Epithelial cell of esophagus (primary cell): ENCODE results near the gene FOXJ2.
A peak's percentile ranks its signal among the peaks of the same experiment; 100 is the strongest.
"Not testable (repeated sequence)": the region's sequence is repeated elsewhere in the genome, so short reads cannot be mapped to it uniquely, and the experiment has no call there.

Experiments used
- DNase-seq: peaks from one replicate; pipeline ENCODE4 v3.0.0; 2010; ENCODE audit warnings: low read depth
- H3K4me3 ChIP-seq: 2 replicates; pipeline ENCODE4 v1.5.1; 2011; ENCODE audit warnings: mild to moderate bottlenecking, low read length, control low read depth
- TF ChIP-seq, protein P1 (sequence below): IDR thresholded peaks from 2 replicates; pipeline ENCODE4 v1.5.1; 2011; ENCODE audit warnings: low read depth, mild to moderate bottlenecking, low read length, control low read depth, inconsistent platforms; ENCODE audit not compliant: insufficient read depth; ENCODE audit errors: missing control alignments

Gene FOXJ2

DNA sequence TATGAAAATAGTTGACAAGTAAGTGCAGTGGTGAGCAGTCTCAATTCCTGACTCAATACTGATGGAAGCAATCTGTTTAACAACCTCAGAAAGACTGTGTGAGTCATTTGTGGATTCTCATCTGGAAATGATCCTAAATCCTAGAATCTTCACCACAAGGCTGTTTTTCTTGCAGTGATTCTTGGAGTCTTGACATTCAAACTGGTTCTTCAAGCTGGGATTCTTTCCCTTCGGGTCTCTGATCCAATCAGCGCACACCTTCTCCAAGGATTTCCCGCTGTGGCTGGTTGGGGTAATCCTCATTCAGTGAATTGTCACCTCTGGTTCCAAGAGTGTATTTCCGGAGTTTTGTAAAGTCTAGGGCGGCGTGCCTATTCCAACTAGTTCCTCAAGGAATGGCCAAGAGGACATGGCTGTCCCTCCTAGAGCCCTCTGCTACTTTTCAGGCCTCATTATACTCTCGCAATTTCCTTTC, 37.7 kb upstream of the FOXJ2 start:
- no peak overlapping the region for H3K4me3 ChIP-seq
- DNase-seq, result peak; percentile 78
- TF ChIP-seq, protein P1, sequence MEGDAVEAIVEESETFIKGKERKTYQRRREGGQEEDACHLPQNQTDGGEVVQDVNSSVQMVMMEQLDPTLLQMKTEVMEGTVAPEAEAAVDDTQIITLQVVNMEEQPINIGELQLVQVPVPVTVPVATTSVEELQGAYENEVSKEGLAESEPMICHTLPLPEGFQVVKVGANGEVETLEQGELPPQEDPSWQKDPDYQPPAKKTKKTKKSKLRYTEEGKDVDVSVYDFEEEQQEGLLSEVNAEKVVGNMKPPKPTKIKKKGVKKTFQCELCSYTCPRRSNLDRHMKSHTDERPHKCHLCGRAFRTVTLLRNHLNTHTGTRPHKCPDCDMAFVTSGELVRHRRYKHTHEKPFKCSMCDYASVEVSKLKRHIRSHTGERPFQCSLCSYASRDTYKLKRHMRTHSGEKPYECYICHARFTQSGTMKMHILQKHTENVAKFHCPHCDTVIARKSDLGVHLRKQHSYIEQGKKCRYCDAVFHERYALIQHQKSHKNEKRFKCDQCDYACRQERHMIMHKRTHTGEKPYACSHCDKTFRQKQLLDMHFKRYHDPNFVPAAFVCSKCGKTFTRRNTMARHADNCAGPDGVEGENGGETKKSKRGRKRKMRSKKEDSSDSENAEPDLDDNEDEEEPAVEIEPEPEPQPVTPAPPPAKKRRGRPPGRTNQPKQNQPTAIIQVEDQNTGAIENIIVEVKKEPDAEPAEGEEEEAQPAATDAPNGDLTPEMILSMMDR, result no peak

DNA sequence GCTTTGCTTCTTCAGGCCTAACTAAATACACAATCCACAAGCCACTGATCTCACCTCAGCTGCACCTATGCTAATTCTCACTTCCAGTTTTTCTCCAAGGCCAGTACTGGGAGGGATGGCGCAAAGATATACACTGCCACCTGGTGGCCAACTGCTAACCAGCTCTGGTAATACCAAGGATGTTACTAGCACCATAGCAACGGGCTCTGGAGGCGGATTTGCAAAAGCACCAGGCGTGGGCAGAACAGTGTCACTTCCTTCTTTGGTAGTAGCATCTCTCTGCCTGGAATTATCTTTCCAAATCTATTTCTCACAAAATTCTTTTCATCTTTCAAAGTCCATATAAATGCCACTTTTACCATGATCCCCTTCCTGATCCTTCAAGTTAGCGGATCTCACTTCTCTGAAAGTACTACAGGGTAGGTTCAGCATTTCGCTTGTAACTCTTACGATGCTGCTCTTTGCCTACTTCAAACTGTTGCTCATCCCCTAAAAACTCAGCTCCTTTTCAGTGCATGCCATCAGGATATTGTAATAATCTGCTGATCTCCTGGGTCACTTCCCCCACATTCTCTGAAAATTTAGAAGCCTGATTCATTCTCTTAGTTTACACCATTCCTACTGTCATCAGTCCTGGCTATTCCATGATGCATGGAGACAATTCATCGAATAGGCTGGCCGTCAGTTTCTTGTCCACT, 37.1 kb upstream of the FOXJ2 start:
- TF ChIP-seq, protein P1, result peak; percentile 77
- no peak overlapping the region for H3K4me3 ChIP-seq
- DNase-seq, result peak; percentile 85

DNA sequence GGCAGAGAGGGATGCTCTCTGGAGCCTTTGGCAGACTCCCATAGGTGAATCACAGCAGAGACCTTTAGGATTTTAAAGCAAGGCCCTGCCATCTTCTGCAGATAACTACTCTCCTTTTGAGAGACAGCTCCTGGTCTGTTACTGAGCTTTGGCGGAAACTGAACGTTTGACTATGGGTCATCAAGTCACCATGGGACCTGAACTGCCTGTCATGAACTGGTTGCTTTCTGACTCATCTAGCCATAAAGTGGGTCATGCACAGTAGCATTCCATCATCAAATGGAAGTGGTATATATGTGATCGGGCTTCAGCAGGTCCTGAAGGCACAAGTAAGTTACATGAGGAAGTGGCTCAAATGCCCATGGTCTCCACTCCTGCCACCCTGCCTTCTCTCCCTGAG, 31.7 kb upstream of the FOXJ2 start:
- DNase-seq, H3K4me3 ChIP-seq: not testable (repeated sequence)

DNA sequence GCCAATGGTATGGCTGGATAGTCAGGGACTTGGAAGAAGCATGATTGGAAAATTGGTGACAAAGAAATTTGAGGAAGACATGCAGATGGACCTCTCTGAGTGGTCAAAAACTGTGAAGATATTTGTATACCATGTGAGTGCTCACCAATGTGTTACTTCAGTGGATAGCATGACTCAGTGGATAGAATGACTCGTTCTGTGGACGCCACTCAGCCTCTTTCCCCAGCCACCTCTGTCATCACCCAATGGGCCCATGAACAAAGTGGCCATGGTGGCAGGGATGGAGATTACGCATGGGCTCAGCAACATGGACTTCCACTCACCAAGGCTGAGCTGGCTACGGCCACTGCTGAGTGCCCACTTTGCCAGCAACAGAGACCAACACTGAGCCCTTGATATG, 31.0 kb upstream of the FOXJ2 start:
- H3K4me3 ChIP-seq, result not testable (repeated sequence)
- DNase-seq, result peak; percentile 28

DNA sequence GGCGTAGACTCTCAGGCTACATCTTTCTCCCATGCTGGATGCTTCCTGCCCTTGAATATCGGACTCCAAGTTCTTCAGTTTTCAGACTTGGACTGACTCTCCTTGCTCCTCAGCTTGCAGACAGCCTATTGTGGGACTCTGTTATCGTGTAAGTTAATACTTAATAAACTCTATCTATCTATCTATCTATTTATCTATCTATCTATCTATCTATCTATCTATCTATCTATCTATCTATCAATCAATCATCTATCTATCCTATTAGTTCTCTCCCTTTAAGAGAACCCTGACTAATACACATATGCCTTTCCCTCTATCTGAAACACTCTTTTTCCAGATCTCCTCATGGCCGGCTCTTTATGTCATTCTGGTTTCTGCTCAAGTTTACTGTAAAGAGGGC, 27.6 kb upstream of the FOXJ2 start:
- not testable (repeated sequence) for DNase-seq, H3K4me3 ChIP-seq

DNA sequence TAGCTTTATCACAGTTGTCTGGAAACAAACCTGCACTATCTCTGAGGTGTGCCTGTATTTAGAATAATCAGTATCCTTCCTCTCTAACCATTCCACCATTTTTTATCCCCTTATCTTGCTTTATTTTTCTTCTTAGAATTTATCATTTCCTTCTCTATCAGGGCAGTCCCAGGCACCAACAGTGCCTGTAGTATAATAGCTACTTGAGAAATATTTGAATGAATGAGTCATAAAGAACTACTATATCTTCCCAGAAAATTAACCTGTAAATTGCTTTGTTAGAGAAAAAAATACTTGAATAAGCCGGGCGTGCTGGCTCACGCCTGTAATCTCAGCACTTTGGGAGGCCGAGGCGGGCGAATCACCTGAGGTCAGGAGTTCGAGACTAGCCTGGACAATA, 21.2 kb upstream of the FOXJ2 start:
- H3K4me3 ChIP-seq, result no peak overlapping the region
- DNase-seq, result peak; percentile 69
- TF ChIP-seq, protein P1, result no peak

DNA sequence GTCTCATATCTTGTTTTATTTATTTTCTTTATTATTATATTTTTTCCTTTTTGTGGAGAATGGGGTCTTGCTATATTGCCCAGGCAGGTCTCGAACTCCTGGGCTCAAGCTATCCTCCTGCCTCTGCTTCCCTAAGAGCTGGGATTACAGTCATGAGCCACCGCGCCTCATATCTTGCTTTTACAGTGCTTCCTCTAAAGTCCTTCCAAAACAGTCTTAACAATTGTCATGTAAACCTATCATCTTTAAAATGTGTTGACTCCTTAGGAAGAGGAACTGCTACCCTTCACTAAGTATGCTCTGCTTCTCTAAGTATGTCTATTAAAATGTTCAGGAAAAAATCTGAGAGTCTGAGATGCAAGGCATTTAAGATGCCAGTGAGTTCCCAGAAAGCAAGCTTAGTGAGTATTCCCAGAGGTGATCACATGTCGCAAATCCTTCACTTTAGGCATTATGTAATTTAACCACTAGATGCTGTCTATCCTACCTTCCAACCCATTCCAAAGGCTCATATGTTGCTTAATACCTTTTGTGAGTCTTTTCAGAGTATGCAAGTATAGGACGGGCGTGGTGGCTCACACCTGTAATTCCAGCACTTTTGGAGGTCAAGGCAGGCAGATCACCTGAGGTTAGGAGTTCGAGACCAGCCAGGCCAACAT, 19.7 kb upstream of the FOXJ2 start:
- TF ChIP-seq, protein P1, result peak; percentile 19
- peak; percentile 57 for DNase-seq
- no peak overlapping the region for H3K4me3 ChIP-seq

DNA sequence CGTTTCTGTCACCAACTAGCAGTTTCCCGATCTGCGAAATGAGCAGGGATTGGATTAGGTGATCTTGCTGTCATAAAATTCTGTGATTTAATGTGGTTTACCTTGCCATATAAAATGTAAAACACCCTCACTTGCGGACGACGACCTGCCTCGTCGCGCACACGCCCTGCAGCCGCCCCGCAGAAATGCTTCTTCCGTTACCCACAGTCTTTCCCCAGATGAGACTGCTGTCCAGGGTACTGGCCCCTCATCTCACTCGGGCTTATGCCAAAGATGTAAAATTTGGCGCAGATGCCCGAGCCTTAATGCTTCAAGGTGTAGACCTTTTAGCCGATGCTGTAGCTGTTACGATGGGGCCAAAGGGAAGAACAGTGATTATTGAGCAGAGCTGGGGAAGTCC, 17.7 kb upstream of the FOXJ2 start:
- TF ChIP-seq, protein P1, result no peak
- peak; percentile 26 for DNase-seq

DNA sequence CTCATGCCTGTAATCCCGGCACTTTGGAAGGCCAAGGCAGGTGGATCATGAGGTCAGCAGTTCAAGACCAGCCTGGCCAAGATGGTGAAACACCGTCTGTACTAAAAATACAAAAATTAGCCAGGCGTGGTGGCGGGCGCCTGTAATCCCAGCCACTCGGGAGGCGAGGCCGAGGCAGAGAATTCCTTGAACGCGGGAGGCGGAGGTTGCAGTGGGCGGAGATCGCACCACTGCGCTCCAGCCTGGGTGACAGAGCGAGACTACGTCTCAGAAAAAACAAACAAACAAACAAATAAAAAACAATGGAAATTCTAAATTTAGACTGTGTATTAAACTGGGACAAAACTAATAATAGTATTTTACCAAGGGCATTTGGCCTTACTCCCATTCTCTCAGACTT, 14.3 kb upstream of the FOXJ2 start:
- DNase-seq, H3K4me3 ChIP-seq: not testable (repeated sequence)

More for the DNA sequence above, 17.7 kb upstream of the FOXJ2 start:
- no peak overlapping the region for H3K4me3 ChIP-seq
